Adrenal gland (tissue), 12 donors: ENCODE measurements around the gene MITF. TPM values are rescaled to one million over a fixed set of nuclear protein-coding genes. Genes with fewer than 3 reads are reported as not detected.

ENCODE experiments used
- DNase-seq, 7 donors: peaks; one replicate each; pipeline ENCODE4 v3.0.0-alpha.2; 2019 to 2020
- H3K27ac ChIP-seq, 5 donors: fragments of 200-600 bp; sonication (generic) in 4 of 5; 1 replicate in 3 of 5; 2 replicates in 2 of 5; pipeline versions ENCODE4 v1.5.1 to v1.8.0; 2016 to 2020; ENCODE audit warnings: mild to moderate bottlenecking in 1 of 5
- H3K27me3 ChIP-seq: fragments of 200-600 bp; 2 replicates; pipeline ENCODE4 v1.8.0; 2021
- H3K36me3 ChIP-seq, 2 donors: fragments of 200-600 bp; replicated peaks in 1 of 2; 1 replicate in 1 of 2; 2 replicates in 1 of 2; pipeline versions ENCODE4 v1.5.1 to v1.8.0; 2018 to 2022
- H3K4me1 ChIP-seq, 2 donors: fragments of 200-600 bp; replicated peaks in 1 of 2; 1 replicate in 1 of 2; 2 replicates in 1 of 2; pipeline versions ENCODE4 v1.5.1 to v1.8.0; 2018 to 2021
- H3K4me3 ChIP-seq, 4 donors: fragments of 200-600 bp; sonication (generic) in 3 of 4; one replicate each; pipeline ENCODE4 v1.5.1; 2016 to 2018
- H3K9me3 ChIP-seq, 3 donors: fragments of 200-600 bp; sonication (generic) in 1 of 3; replicated peaks in 1 of 3; 1 replicate in 2 of 3; 2 replicates in 1 of 3; pipeline versions ENCODE4 v1.5.1 to v1.8.0; 2016 to 2021
- POLR2A ChIP-seq, 2 donors: fragments of 450-650 bp; IDR thresholded peaks; one replicate each; pipeline ENCODE4 v1.6.1; 2017; ENCODE audit warnings: antibody characterized with exemption in 2 of 2, mild to moderate bottlenecking in 2 of 2, moderate library complexity in 1 of 2
- WGBS, 4 donors: extraction: QIAGEN DNeasy Blood & Tissue Kit in 2 of 4; methylation state at CpG; one replicate each; pipeline versions ENCODE4 v1.1.5 to v1.1.7; 2013 to 2017; 5-methylcytosine and 5-hydroxymethylcytosine counted together
- intact Hi-C, 2 donors: fragments of 100-400 bp; cut with DNase I; formaldehyde crosslinking; loops; one replicate each; pipeline versions ENCODE4 v1.14.1 to v1.15.0; 2022 to 2023
- polyA plus RNA-seq, 3 donors: library from polyadenylated mRNA; stranded (reverse); fragments of 200-250 nt in 2 of 3; fragments of 350-450 nt in 1 of 3; fragmentation: Illumina TruSeq in 1 of 3; extraction: RNeasy Lipid Tissue Mini Kit (QIAGEN cat#74804) in 1 of 3; gene quantifications; one replicate each; pipeline ENCODE4 v1.2.3, GENCODE V29; 2013 to 2014
- total RNA-seq, 9 donors: library from RNA; depleted of rRNA in 4 of 9; stranded (reverse); fragments of >200 nt in 4 of 9; fragments of 120-200 nt in 1 of 9; fragmentation: NEBNext Ultra II Directional in 1 of 9; extraction: Animal tissue kit (Norgen Biotek cat#: 25700) in 1 of 9; gene quantifications; one replicate each; pipeline versions ENCODE4 v1.1.0 to v1.2.4, GENCODE V29; 2013 to 2023
- TF ChIP-seq, protein P1 (sequence below), 6 experiments: fragments of 450-650 bp in 4 of 6; fragments of 200-600 bp in 2 of 6; sonication (generic) in 1 of 6; IDR thresholded peaks; 1 replicate in 5 of 6; 2 replicates in 1 of 6; pipeline versions ENCODE4 v1.5.1 to v1.8.0; 2016 to 2021; ENCODE audit warnings: antibody characterized with exemption in 6 of 6, mild to moderate bottlenecking in 2 of 6, moderate library complexity in 1 of 6
- donor health status: healthy with polysubstance abuse.
- donor health status: Bipolar disorder and iron deficiency.
- donor health status: DM: yes; HTN: yes; CAD: no.
- donor health status: DM: no; HTN: no; CAD: no.
- donor health status: DM: no; HTN: no; CAD: no.
- donor health status: DM: yes; HTN: yes; CAD: no.

MITF gene
- total and polyA plus RNA-seq, 12 donors, result 2.4 to 23.4 (median 10.6) TPM

GRCh38 chr3:69866988-69867720, 127.9 kb downstream of the MITF start:
- no peak for TF ChIP-seq POLR2A (IDR thresholded peaks at IDR 0.05)
- TF ChIP-seq, protein P1, sequence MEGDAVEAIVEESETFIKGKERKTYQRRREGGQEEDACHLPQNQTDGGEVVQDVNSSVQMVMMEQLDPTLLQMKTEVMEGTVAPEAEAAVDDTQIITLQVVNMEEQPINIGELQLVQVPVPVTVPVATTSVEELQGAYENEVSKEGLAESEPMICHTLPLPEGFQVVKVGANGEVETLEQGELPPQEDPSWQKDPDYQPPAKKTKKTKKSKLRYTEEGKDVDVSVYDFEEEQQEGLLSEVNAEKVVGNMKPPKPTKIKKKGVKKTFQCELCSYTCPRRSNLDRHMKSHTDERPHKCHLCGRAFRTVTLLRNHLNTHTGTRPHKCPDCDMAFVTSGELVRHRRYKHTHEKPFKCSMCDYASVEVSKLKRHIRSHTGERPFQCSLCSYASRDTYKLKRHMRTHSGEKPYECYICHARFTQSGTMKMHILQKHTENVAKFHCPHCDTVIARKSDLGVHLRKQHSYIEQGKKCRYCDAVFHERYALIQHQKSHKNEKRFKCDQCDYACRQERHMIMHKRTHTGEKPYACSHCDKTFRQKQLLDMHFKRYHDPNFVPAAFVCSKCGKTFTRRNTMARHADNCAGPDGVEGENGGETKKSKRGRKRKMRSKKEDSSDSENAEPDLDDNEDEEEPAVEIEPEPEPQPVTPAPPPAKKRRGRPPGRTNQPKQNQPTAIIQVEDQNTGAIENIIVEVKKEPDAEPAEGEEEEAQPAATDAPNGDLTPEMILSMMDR (IDR thresholded peaks at IDR 0.05), result no peak
- Histone ChIP-seq H3K27me3 (no peaks in the 10 kb centered on the region), H3K4me3 (no peak overlapping the region), H3K9me3 (no peaks in the 10 kb centered on the region), H3K4me1 (peaks cover 0 to 10% of the 10 kb centered on the region in 2 donors), H3K27ac (no peak overlapping the region), H3K36me3 (no peaks in the 10 kb centered on the region)
- intact Hi-C loops, result no loop called here
- DNase-seq, result no peak
- WGBS, 4 donors, result 52 to 69% (median 60%) methylated on average over 2 of the region's 2 CpGs

GRCh38 chr3:69867941-69868505, 128.8 kb downstream of the MITF start:
- TF ChIP-seq POLR2A (IDR thresholded peaks at IDR 0.05), result no peak
- TF ChIP-seq, protein P1 (IDR thresholded peaks at IDR 0.05), result no peak
- no peak overlapping the region for H3K4me3 ChIP-seq
- no peaks in the 10 kb centered on the region for H3K27me3 ChIP-seq
- no peak overlapping the region for H3K27ac ChIP-seq
- no peaks in the 10 kb centered on the region for H3K36me3 ChIP-seq
- 78 to 82% (median 79%) methylated on average over 2 of the region's 2 CpGs for WGBS, 4 donors
- H3K9me3 ChIP-seq, result no peaks in the 10 kb centered on the region
- H3K4me1 ChIP-seq, result peaks cover 0 to 10% of the 10 kb centered on the region in 2 donors
- DNase-seq, result no peak
- intact Hi-C loops, result no loop called here

DNA sequence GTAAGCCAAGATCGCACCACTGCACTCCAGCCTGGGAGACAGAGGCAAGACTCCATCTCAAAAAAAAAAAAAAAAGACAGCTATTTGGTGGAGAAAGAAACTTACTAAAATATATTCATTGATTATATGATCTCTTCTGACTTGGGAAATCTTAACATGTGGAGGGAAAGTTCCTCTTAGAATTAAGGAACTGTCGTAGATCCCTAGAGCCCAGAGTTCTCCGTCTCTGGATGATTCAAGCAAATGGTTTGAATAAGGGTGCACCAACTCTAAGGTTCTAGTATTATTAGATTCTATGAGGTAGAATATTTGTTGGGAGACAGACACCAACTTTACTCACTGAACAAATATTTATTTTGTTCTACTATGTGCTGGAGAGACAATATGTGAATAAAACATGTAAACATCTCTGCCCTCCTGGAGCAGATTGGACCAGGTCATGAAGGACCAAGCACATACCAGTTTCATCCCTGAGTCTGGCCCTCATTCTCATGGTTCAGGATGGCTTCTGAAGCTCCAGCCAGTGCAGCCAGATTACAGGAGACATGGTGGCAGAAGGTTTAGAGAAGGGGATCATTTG, 129.7 kb downstream of the MITF start:
- H3K9me3 ChIP-seq, result no peaks in the 10 kb centered on the region
- no peak overlapping the region for H3K4me3 ChIP-seq
- H3K27ac ChIP-seq, result no peak overlapping the region
- 81 to 89% (median 88%) methylated on average over 3 of the region's 3 CpGs for WGBS, 4 donors
- DNase-seq, result no peak
- intact Hi-C loops, result no loop called here
- H3K27me3 ChIP-seq, result no peaks in the 10 kb centered on the region
- peaks cover 0 to 10% of the 10 kb centered on the region in 2 donors for H3K4me1 ChIP-seq
- TF ChIP-seq, protein P1 (IDR thresholded peaks at IDR 0.05), result no peak
- TF ChIP-seq POLR2A (IDR thresholded peaks at IDR 0.05), result no peak
- H3K36me3 ChIP-seq, result no peaks in the 10 kb centered on the region

- Histone ChIP-seq H3K27ac (no peak overlapping the region), H3K36me3 (no peaks in the 10 kb centered on the region), H3K4me3 (no peak overlapping the region), H3K27me3 (no peaks in the 10 kb centered on the region), H3K9me3 (no peaks in the 10 kb centered on the region), H3K4me1 (peaks cover 0 to 10% of the 10 kb centered on the region in 2 donors)
- 82 to 96% (median 95%) methylated on average over 5 of the region's 5 CpGs for WGBS, 4 donors
- intact Hi-C loops, result no loop called here
- TF ChIP-seq, protein P1 (IDR thresholded peaks at IDR 0.05), result no peak
- no peak for TF ChIP-seq POLR2A (IDR thresholded peaks at IDR 0.05)
- no peak for DNase-seq
Observed at GRCh38 chr3:69869643-69870042, 130.4 kb downstream of the MITF start.
